ENCODE data around the gene OTUB2. TPM values are rescaled to one million over a fixed set of nuclear protein-coding genes. Genes with fewer than 3 reads are reported as not detected.

Gene OTUB2
- total and polyA plus RNA-seq, 4 donors: 0.28 to 0.92 (median 0.63) TPM

- peaks cover 12 to 33% (median 29%) of the 10 kb centered on the region in 4 donors for H3K4me1 ChIP-seq (ENCODE audit: control insufficient read depth in 4 of 4, insufficient read depth in 4 of 4, low read length in 3 of 4)
- H3K36me3 ChIP-seq (ENCODE audit: control insufficient read depth in 4 of 4, insufficient read depth in 3 of 4, low read depth in 1 of 4, low read length in 3 of 4): peaks cover 6 to 26% (median 15%) of the 10 kb centered on the region in 4 donors
- WGBS: 94% methylated on average over 2 of the region's 2 CpGs
- TF ChIP-seq RXRA (IDR thresholded peaks at IDR 0.05) (no peak), ATF3 (IDR thresholded peaks at IDR 0.05) (no peak), MAX (IDR thresholded peaks at IDR 0.05) (no peak), NR2F2 (IDR thresholded peaks at IDR 0.05) (no peak), JUND (IDR thresholded peaks at IDR 0.05) (no peak), EGR1 (IDR thresholded peaks at IDR 0.05; ENCODE audit: low read depth in 2 of 2) (no peak), HNF4A (conservative IDR thresholded peaks at IDR 0.05) (no peak), FOXA1 (IDR thresholded peaks at IDR 0.05) (no peak), SP1 (IDR thresholded peaks at IDR 0.05) (no peak), TAF1 (conservative IDR thresholded peaks at IDR 0.05) (no peak), REST (IDR thresholded peaks at IDR 0.05) (no peak), RAD21 (IDR thresholded peaks at IDR 0.05) (no peak), FOXA2 (IDR thresholded peaks at IDR 0.05) (no peak), GABPA (IDR thresholded peaks at IDR 0.05 in 1 of 2, conservative IDR thresholded peaks at IDR 0.05 in 1 of 2) (no peak), CTCF (IDR thresholded peaks at IDR 0.05; ENCODE audit: low read depth, low read length, missing input control) (no peak), ZBTB33 (IDR thresholded peaks at IDR 0.05) (no peak), YY1 (IDR thresholded peaks at IDR 0.05) (no peak)
- H3K4me3 ChIP-seq (ENCODE audit: low read depth in 1 of 3, low read length in 3 of 3): no peak overlapping the region
- H3K27ac ChIP-seq (ENCODE audit: low read depth in 1 of 2, low read length in 2 of 2): no peak overlapping the region
- H3K9ac ChIP-seq (ENCODE audit: low read depth in 1 of 2, low read length in 2 of 2): no peak overlapping the region
- H3K9me3 ChIP-seq (ENCODE audit: control insufficient read depth in 4 of 4, low read length in 3 of 4): peaks cover 0 to 17% (median 3%) of the 10 kb centered on the region in 4 donors
- no peak for DNase-seq (ENCODE audit: low spot score)
- no peaks in the 10 kb centered on the region for H3K27me3 ChIP-seq (ENCODE audit: control insufficient read depth in 4 of 4, insufficient read depth in 4 of 4, low read length in 3 of 4)
Measured at GRCh38 chr14:94075008-94075407, 48.9 kb downstream of the OTUB2 start.
